Activated CD4-positive, alpha-beta T cell treated with anti-CD3 and anti-CD28 coated beads, Interleukin-2, amount 50 U/mL, for 48 hours (primary cell): ENCODE measurements around the gene OPN4.

Source experiments
- DNase-seq, 2 experiments: peaks; one replicate each; pipeline ENCODE4 v3.0.0-alpha.2; 2020

The OPN4 gene

DNA sequence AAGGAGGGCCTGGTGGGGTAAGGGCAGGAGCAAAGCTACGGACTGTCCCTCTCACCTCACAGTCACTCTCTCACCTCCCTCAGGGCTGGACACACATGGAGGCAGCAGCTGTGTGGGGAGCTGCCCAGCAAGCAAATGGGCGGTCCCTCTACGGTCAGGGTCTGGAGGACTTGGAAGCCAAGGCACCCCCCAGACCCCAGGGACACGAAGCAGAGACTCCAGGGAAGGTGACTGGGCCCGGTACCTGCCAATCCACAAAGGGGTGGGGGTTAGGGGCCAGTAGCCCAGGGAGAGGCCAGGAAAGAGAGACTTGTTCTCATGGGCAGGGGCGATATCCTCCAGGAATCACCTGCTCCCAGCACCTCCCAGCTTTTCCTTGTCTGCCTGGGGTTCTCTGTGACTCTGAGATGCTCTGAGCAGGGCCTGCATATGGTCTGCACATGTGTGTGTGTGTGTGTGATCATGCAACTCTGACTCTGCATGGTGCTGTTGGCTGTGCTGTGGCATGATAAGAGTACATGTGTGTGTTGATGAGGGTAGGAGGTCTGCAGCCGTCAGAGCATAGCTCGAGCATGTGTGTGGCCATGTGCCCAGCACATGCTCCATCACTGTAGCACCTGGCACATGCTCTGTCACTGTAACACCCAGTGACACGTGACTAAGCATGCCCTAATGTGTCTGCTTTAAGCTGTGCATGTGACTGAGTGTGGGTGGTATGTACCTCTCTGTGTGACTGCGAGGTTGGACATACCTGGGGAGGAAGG, 9.4 kb downstream of the OPN4 start:
- DNase-seq: no peak

DNA sequence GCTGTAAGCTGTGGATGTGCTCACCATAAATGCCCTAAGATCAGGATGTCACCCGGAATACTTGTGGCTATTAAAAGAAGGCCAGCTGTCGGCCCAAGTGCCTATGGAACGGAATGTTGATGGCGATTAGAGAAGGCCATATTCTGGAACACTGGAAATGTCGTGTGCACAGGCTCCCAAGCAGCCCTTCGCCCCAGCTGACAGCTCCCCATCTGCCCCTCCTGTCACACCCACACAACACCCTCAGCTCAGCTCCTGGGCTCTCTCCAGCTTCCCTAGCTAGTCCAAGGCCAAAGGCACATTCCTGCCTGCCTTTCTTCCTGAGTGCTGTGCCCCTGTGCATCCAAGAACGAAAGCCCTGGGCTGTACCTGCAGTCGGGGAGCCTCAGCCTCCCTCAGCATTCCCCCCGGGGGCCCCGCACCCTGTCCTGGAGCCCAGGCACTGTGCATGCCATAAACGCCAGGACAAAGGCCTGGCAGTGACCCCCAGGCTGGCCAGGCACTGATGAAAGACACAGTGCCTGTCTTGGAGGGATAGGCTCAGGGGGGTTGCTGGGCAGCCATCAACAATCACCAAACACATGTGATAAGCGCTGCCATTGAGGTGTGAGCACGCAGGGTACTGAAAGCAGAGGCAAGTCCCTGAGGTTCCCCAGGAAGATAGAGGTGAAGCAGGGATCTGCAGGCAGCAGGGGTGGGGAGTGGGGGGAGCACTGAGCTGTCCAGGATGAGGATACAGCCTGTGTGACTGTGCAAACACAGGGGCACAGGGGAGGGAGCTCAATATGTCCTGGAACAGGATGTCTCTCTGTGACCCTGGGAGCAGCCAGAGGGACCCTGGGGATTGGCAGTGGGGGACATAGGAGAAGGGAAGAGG, 10.2 kb downstream of the OPN4 start:
- DNase-seq: no peak

DNA sequence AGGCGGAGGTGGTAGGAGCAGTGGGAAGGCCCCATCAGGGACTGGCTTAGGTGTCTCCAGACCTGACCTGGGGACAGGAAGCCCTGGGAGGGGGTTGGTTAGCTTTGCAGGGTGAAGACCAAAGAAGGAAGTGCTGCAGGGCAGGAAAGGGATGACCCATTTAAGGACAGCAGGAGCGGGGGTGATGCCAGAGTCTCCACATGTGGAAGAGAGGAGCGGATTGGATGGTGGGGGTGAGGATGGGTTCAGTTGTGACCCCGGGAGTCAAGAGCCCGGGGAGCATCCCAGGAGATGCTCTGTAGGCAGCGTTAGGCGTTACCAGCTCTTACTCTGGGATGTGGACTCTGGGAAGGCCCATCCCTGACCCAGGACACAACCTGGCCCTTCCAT, 10.9 kb downstream of the OPN4 start:
- DNase-seq: no peak

DNA sequence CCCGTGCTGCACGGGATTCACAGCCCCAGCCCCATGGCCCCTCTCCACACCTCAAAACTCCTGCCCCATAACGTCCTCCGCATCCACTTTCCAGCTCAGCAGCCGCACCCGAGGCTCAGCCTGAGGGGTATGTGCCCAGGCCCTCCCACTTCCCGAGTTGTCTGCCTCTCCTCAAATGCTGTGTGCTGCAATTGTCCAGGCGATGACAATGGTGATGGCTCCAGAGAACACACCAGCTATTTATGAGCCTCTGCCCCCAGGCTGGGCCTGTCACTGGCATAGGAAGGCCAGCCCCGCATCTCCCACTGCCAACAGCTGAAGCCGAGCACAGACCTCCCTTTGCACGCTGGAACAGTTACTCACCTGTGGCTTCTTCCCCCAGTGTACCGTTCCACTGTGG, 11.5 kb downstream of the OPN4 start:
- DNase-seq: no peak

DNA sequence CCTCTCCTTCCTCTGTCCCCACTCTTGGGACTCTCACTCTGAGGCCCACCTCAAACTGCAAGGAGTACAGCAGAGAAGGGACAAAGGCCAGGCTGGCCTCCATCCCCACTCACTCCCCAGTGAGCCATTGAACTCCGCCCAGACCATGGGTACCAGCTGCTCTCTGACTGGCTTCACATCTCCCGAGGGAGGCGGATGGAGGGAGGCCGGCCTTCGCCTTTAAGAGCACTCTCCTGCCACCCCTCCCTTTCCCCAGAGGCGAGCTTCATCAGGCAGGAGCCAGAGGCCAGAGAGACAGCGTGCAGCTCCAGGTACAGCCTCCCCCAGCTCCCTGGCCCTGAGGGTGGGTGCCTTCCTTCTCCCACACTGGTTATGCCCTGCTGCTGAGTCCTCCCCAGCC, 12.2 kb downstream of the OPN4 start:
- no peak for DNase-seq

DNA sequence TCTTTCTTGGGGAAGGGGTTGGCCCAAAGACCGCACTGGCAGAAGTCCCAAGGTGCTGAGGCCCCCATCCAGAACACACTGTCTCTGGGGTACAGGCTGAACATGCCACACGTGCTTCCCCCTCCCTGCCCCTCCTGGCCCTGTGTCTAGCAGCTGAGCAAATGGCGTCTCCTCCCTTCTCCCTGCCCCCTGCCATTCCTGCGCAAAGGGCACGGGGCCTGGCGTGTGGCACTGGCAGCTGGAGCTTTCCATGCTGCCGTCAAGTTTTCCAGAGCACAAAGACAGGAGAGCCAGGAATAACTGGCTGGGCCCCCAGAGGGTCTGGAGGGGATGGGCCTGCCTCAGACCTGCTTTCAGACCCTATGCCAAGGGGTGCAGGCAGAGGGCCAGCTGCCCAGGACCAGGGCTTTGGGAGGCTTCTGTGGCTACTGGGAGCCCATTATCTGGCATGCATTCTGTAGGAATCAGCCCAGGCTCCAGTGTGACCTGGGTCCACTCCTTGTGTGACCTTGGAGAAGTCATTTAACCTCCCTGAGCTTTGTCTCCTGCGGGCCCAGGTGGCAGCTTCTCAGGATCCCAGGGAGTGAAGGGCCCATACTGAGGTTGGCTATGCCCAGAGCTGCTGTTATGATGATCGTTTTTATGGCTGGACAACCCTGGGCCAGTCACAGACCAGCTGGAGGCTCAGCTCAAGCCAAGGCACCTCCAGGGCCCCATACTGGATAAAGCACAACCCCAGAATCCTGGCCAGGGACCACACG, 13.3 kb downstream of the OPN4 start:
- no peak for DNase-seq

DNA sequence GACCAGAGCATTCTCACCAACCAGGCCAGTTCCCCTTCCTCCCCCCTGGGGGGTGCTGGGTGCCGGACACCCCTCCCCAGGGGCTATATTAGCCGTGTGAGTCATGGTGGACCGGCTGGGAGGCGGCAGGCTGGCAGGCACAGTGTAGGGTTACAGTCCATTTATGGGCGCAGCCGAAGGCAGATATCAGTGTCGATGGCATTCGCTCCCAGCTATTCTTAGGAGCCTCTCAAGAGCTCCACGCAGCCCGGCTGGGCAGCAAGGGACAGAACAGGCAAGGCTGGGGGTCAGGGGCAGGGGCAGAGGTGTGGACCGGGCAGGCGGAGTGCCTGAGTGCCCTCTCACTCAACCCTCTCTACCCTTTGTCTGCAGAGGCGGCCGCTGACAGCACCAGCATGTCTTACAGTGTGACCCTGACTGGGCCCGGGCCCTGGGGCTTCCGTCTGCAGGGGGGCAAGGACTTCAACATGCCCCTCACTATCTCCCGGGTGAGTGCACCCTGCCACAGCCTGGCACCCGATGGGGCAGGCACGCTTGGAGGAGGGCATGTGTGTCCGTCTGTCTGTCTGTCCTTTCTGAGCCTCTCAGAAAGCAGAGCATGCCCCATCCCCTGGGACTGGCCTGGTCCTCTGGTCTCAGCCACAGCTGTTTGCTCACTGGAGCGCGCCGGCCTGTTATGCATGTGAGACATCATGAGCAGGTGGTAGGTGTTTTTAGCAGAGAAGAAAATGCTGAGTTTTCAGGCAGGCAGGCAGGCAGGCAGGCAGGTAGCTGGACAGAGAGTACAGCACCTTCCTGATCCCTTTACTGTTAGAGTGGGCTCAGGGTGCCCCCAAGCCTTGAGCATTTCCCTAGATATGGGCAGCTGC, 14.2 kb downstream of the OPN4 start, which contains the start of gene LDB3:
LDB3 (plus strand) TSS at position 215 of the 869 bp plus-strand sequence; CDS start at position 396, 181 bp downstream.
- DNase-seq: no peak

DNA sequence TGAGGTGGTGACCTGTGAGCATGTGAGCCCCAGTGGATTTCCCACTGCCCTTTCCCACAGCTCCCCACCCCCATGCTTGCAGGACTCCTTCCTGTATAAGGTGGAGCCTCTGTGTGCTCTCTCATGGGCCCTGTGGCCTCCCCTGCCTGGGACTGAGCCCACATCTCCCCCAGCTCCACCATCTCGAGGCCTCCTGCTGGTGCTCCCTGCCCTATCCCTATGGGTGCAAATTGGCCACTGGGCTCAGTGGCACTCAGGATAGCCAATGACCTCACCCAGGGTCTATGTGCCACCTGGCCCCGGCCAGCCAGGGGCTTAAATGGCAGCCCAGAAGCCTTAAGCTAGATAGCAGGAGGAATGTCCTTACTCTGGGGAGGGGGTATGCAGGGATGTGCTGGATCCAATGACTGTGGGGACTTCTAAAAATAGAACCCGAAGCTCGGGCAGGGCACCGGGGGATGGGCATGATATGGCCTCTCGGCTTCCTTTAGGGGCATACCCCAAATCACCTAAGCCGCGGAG, 16.0 kb downstream of the OPN4 start:
- no peak for DNase-seq

DNA sequence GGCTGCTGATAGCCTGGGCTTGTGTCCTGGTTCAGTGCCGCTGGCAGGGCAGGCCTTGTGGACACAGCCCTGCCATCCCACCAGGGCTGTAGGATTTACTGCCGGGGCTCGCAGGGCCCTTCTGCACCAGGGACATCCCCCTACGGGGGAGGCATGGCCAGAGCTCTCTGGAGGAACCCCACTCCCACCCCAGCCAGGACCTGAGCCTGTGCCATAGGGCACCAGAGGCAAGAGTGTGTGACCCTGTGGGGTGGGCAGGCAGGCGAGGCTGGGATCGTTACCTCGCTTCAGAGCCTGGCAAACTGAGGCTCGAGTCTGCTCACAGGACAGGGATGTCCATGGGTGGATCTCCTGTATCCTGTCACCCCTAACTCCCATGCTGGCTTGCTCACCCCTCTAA, 16.5 kb downstream of the OPN4 start:
- no peak for DNase-seq

DNA sequence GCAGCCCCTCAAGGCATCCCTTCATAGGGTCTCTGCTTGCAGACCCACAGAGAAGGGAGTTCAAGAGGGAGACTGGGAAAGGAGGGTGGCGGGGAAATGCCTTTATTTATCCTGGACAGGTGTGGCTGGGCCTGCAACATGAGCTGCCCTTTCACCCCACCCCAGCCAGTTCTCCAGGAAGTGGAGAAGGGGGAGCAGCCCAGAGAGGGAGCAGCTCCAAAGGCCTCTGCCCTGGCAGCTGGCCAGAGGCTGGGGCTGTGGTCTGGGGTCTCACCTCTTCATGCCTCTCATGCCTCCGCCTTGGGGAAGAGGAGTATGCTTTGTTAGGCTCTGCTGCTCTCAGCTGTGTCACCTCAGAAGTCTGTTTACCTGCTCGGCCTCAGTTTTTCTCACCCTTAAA, 17.1 kb downstream of the OPN4 start:
- no peak for DNase-seq

DNA sequence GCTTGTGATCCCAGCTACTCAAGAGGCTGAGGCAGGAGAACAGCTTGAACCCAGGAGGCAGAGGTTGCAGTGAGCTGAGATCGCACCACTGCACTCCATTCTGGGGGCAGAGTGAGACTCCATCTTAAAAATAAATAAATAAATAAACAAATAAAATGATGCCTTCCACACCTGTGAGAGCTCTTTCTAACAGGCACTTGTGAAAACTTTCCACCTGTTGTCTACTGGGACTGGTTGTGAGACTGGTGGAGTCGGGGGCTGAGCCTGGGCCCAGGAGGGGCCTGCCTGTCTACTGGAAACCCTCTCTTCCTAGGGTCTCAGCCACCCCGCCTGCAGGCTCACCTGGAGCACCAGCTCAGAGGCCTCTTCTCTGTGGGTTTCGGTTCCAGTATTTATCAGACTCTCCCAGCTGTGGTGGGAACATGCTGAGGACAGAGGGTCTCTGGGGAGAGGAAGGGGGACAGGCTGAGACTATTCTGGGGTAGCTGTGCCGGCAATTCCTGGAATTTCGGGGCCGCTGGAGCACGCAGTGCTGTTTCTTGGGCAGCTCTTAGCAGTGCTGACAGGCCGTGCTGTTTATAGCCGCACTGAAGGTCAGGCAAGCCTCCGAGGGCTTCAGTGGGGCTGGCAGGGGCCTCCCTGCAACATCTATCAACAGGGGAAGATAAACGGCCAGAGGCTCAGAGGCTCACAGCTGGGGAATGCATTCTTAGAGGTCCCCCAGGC, 17.8 kb downstream of the OPN4 start:
- no peak for DNase-seq

DNA sequence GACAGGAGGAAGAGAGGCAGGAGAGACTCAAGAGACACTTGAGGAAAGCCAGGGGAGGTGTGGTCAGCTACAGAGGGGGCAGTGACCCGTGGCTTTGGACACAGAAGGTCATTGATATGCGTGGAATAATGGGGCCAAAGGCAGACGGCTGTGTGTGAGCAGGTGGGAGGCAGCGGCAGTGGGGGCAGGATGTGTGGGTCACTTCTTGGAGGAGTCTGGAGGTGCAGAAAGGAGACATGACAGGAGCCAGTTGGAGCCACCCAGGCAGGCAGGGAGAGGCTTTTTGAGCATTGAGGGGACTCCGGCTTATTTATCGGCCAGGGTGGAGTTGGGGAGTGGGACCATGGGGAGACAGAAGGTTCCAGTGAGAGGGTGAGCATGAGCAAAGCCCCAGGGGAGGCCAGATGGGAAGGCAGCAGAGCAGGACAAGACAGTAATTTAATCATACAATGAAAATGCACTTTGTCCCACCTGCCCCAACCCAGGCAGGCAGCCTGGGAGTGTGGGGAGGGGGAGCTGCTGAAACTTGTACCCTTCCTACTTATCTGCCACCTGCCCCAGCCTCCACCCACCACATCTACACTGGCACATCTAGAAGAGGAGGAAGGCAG, 19.0 kb downstream of the OPN4 start:
- no peak for DNase-seq

DNA sequence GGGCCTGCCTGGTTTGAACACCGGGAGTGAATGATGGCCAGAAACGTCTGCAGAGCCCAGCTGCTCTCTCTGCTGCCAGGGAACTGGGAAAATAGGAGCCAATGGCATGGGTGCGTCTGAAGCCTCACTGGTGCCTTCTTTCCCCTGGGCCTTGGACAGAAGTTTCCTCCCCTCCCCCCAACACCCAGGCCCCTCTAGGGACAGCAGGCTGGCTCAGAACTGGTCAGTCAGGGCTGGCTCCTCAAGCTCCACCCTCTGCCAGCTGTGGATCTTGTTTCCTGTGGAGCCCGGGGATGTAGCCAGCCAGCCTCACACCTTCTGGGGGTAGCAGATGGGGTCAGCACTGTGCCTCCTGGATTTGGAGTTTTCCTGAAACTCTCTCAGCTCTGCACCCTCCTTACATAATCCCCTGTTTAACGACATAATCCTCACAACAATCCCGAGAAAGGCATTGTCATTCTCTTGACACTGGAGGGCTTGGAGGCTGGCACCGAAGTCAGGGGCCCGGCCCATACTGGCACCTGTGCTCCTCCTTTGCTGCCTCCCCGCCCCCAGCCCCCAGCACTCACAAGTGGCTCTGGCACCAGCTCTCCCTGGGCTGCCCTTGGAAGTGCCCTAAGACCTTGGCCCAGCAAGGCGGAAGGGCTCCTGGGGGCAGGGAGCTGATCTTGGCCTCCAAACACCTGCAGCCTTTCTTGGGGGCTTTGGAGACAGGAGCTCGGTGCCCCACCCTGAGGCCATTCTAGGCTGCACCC, 19.7 kb downstream of the OPN4 start:
- DNase-seq: no peak

DNA sequence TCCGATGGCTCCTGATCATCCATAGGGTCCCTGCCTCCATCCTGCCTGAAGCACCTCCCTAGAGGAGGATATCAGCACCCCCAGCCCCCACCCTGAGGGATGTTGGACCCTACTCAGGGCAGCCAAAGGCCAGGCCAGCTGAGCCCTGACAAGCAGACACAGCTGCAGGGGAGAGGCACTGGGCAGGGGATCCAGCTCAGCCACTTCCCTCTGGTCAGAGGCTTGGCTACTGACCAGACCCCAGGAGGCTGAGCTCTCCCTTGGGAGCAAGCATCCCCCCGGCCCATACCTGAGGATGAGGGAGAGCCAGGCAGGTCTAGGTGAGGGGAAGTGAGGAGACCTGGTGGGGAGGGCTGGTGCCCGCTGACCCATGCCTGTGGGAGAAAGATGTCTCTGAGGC, 20.6 kb downstream of the OPN4 start:
- no peak for DNase-seq

DNA sequence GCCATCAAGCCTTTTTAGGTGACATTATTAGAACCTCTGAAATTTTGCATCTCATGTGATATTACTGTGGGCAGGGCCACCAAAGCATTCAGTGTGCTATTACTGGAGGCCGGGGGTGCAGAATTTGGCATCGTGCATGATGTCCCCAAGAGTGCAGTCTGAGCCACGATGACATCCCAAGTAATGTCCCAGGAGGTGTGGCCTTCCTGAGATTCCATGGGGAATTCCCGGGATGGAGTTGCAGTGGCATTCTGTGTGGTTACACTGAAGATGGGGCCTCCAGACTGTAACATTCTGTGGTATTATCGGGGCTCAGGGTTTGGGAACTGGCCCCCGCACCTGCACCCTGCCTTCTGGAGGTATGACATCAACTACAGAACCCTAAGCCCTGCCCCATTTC, 23.0 kb downstream of the OPN4 start:
- DNase-seq: no peak

DNA sequence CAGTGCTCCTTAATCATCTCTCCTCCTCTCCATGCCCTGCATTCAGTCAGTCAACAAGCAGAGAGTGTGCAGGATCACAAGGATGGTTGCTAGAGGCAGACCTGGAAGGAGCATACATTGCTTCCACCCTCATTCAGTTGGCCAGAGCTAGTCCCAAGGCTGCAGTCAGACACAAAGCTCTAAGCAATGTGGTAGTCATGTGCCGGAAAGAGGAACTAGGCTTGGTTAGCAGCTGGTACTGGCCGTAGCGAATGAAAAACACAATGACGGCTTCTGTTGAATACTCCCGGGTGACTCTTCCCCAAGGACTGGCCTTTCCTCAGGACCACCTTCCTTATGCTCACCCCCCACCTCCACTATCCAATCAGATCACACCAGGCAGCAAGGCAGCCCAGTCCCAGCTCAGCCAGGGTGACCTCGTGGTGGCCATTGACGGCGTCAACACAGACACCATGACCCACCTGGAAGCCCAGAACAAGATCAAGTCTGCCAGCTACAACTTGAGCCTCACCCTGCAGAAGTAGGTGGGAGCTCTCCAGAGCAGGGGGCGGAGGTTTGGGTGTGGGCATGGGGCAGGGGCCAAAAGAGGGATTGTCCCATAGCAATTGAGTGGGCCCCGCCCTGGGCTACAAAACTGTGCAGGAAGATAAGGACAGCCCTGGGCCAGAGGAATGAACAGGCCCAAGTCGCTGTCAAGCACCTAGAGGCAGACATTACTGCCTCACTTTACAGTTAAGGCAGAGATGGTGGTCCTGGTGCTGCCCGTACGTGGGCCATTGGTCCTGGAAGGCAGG, 24.8 kb downstream of the OPN4 start:
- no peak for DNase-seq

DNA sequence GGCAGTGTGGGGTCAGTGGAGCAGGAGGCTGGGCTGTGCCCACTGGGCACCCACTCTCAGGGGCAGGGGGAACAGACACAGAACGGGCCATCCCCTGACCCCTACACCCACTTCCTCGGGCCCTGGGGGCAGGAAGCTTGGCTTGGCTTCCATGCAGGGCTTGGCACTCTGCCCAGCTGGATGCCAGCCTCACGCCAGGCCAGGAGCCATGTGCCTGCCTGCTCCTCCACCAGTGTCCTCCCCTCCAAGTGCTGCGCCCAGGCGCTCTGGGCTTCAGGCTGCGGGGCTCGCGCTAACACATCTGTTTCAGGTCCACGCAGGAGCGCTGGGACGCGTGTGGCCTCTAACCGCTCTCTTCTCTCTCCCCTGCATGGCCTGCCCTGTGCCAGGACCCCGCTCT, 26.7 kb downstream of the OPN4 start:
- DNase-seq: no peak

DNA sequence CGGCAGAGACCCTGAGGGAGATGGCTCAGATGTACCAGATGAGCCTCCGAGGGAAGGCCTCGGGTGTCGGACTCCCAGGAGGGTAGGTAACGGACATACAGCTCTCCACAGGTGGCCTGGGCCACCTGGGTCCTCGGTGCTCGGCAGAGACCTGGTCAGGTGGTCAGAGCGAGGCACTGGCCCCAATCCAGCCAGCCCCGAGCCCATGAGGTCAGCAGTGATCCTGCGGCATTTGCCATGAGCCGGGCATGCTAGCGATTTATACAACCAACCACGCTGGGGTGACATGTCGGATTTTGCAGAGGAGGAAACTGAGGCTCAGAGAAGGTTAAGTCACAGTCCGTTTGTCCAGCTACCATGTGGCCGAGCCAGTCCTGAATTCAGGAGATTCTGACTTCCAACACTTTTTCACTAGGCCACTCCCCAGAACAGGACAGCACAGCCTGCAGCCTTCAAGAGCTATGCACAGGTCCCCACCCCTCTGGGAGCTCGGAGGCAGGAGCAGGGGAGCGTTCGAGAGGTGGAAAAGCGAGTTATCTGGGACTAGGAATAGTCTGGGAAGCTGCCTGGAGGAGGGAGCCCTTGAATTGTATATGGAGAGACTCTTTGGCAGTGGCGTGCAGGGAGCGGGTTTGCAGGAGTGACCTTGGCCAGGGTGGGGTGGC, 27.5 kb downstream of the OPN4 start:
- DNase-seq: no peak

DNA sequence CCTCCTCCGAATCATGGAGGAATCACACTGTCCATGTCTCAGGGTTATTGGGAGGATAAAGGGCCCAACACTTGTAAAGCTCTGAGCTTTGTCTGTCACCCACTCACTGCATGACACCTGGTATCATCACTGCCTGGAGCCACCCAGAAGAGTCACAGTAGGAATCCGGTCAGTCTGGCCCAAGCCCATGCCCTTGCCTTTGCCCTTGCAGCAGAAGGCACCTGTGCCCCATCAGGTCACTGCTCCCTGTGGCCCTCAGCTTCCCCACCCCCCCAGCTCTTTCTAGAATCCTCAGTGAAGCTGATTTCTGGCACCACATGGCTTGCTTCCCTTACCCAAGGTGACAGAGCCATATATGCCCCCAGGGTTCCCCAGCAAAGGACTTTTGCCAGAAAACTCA, 28.3 kb downstream of the OPN4 start:
- no peak for DNase-seq
